Upper lobe of left lung (tissue), 4 donors: ENCODE data around the gene ADAMTS13.

Experiments
- CTCF ChIP-seq, 6 experiments: fragments of 450-650 bp in 4 of 6; fragments of 200-600 bp in 2 of 6; sonication (generic) in 2 of 6; IDR thresholded peaks; one replicate each; pipeline ENCODE4 v1.5.1; 2016 to 2019; ENCODE audit warnings: antibody characterized with exemption in 6 of 6
- EP300 ChIP-seq, 4 donors: sonication (generic); formaldehyde crosslinking; IDR thresholded peaks; one replicate each; pipeline ENCODE4 v1.5.1; 2017; ENCODE audit warnings: antibody characterized with exemption in 4 of 4, control low read depth in 2 of 4
- POLR2A ChIP-seq, 4 donors: fragments of 450-650 bp; IDR thresholded peaks; one replicate each; pipeline ENCODE4 v1.5.1; 2016 to 2017; ENCODE audit warnings: antibody characterized with exemption in 4 of 4, mild to moderate bottlenecking in 2 of 4
- POLR2AphosphoS5 ChIP-seq, 2 donors: sonication (generic); formaldehyde crosslinking; IDR thresholded peaks; one replicate each; pipeline ENCODE4 v1.5.1; 2017; ENCODE audit warnings: antibody characterized with exemption in 2 of 2

DNA sequence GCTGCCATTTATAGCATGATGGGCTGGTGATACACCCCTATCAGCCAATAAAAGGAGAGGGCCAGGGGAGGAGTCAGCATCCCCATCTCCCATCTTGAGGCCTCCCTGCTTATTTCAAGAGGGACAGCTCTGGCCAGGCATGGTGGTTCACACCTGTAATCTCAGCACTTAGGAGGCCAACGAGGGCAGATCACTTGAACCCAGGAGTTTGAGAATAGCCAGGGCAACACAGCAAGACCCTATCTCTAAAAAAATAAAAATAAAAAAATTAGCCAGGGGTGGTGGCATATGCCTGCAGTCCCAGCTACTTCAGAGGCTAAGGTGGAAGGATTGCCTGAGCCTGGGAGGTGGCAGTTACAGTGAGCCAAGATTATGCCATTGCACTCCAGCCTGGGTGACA, 14.1 kb upstream of the ADAMTS13 start:
- TF ChIP-seq CTCF (IDR thresholded peaks at IDR 0.05) (no peak), POLR2AphosphoS5 (IDR thresholded peaks at IDR 0.05) (no peak), POLR2A (IDR thresholded peaks at IDR 0.05) (no peak), EP300 (IDR thresholded peaks at IDR 0.05) (no peak)
